Jurkat, Clone E6-1 (cell line): ENCODE measurements around the gene RABGAP1.

Source experiments
- DNase-seq: peaks from one replicate; pipeline ENCODE4 v3.0.0-alpha.2; 2011; ENCODE audit warnings: low read depth, low spot score
- H3K4me3 ChIP-seq: 2 replicates; pipeline ENCODE4 v1.5.1; 2011; ENCODE audit warnings: mild to moderate bottlenecking, low read length, control low read depth, moderate library complexity

The RABGAP1 gene

DNA sequence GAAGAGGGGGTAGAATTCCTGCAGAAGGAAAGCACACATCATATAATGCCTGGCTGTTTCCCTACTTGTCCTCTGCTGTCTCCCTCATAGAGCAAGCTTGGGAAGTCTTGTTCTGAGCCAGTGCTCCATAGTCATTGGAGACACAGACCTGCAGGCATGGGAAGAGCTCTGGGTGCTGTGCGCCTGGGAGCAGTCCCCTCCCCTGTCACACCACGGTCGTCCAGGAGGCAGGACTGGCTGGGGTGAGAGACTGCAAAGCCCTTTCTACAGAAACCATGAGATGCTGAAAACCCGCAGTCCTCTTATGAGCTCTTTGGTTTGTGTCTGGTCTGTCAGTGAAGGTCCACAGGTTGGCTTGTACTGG is 157.3 kb downstream of the RABGAP1 start:
- DNase-seq: no peak
- H3K4me3 ChIP-seq: no peak overlapping the region

DNA sequence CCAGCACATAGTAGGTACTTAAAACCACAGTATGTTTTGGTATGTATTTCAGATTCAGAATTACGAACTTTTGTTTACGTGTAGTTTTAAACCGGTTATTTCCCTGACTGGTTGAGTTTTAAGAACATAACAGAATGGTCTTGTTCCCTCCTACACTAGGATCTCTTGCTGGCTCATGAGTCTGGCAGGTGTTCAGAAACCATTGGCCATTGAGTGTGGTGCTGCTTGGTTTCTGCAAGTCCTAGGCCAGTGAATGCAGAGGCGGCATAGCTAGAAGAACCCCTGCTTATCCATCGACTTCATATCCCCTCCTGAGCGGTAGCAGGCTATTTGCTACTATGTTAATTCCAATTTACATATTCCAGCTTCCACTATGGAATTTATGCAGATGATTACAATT is 158.2 kb downstream of the RABGAP1 start:
- DNase-seq: no peak

DNA sequence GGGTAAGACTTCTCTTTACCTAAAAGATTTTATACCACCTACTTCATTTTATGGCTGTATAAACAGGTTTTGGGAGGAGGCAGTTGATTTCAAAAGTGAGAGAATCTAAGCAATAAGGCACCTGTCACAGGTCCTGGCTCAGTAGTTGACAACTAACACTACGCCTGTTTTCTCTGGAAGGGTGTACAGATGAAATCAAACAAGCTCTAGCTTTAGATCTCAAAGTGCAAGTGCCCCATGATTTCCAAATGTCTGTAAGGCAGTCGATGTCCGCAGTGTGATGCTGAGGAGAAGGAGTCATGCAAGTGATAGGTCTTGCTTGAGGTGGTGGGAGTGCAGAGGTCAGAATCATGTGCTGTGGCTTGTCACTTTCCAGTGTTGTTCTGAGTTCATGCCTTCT is 158.7 kb downstream of the RABGAP1 start:
- DNase-seq: no peak
- no peak overlapping the region for H3K4me3 ChIP-seq

More for the DNA sequence above, 158.2 kb downstream of the RABGAP1 start:
- no peak overlapping the region for H3K4me3 ChIP-seq

DNA sequence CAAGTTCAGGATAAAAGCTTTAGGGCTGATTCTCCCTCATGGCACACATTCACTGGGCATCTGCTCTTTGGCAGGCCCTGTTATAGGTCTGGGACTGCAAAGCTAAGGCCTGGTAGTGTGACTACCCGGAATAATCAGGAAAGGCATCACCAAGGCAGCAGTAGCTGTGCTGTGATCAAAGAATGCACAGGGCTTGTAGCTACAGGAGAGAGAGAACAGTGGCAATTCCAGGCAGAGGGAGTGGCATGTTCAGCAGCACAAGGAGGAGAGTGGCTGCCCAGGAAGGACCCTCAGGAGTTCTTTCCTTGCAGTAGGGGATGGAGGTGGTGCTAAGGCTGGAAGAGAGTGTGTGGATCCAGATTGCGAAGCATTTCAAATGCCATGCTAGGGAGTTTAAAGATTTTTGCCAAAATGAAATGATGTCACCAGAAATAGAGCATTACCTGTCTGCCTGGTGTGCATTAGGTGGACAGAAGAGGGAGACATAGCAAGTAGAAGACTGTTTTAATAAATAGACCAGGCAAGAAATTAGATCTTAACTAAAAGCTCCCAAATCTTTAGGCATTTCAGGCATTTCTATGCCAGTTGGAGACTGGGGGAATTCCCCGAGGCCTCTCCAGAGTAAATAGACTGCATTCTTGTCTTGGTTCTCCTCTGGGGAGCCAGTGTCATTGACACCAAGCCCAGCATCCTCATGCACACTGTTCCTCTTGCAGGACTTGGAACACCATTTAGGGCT is 161.7 kb downstream of the RABGAP1 start:
- no peak for DNase-seq
- no peak overlapping the region for H3K4me3 ChIP-seq

DNA sequence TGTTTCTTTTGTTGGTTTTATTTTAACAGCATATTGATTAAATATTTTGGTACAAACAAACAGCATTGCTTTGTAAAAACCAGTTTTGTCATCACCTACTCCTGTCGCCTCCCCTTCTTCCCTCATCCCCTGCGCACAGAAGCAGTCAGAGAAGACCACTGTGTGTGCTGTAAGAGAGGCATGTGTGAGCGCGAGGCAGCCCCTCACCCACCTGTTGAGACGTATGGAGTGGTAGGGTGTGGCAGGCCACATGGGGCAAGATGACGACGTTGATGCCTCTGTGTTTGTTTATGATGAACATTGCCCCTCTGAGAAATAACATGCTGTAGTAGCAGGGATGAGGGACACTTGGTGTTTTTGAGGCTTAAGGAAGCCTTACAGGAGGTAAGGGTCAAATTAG is 164.0 kb downstream of the RABGAP1 start:
- no peak overlapping the region for H3K4me3 ChIP-seq
- no peak for DNase-seq

DNA sequence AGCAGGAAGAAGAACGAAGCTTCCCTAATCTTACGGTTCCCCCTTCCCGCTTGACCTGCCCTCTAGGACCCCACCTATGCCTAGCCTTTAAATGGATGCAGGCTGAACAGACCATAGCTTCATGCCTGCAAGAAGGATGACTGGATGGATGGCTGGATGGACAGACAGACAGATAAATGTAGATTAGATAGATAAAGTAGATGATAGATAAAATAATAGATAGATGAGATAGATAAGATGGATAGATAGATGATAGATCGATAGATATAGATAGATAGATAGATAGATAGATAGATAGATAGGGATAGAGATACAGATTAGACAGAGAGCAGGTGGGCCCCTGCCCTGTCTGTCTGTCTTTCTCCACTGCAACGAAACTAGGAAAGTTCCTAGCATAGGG is 164.7 kb downstream of the RABGAP1 start:
- no peak for DNase-seq
- no peak overlapping the region for H3K4me3 ChIP-seq

DNA sequence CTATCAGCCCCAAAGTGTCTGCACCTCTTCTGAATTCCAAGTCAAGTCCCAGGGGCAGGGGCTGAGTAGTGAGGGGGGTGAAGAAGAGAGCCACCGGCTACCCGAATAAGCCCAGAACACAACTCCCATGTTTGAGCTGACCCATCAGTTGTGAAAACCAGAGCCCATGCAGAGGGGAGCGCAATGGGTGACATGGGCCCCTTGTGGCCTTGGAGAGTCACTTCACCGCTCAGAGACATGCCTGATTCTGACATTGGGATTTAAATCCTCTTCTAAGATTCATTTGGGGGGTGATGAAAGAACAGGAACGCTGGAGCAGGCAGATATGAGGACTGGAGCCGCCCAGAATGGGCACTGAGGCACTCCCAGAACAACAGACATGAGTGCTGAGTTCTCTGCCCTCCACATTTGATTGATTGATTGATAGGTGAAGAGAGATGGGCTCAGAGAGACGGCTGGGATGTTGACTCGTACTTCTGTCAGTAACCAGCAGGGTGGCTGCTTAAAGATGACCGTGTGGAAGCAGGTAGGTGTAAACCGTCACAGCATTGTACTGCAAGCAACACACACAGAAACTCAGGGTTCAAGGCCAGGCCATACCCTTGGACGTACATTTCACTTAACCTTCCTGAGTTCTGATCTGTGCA is 166.9 kb downstream of the RABGAP1 start:
- no peak overlapping the region for H3K4me3 ChIP-seq
- no peak for DNase-seq

DNA sequence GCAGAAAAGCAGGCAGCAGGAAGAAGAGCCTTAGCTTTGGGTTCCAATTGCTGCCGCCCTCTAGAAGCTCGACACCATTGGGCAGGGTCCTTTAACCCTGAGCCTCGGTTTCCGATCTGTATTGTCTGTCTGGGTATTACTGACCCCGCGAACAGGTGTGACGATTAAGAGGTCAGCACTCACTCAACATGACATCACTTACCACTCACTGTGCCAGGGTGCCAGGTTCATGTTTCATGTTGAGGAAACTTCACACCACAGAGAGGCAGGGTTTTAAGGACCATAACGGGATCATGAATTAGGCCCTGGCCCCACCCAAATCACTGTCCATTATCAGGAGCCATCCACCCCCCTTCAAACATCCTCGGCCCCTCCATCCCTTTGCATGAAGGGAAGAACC is 168.2 kb downstream of the RABGAP1 start:
- no peak overlapping the region for H3K4me3 ChIP-seq
- no peak for DNase-seq

DNA sequence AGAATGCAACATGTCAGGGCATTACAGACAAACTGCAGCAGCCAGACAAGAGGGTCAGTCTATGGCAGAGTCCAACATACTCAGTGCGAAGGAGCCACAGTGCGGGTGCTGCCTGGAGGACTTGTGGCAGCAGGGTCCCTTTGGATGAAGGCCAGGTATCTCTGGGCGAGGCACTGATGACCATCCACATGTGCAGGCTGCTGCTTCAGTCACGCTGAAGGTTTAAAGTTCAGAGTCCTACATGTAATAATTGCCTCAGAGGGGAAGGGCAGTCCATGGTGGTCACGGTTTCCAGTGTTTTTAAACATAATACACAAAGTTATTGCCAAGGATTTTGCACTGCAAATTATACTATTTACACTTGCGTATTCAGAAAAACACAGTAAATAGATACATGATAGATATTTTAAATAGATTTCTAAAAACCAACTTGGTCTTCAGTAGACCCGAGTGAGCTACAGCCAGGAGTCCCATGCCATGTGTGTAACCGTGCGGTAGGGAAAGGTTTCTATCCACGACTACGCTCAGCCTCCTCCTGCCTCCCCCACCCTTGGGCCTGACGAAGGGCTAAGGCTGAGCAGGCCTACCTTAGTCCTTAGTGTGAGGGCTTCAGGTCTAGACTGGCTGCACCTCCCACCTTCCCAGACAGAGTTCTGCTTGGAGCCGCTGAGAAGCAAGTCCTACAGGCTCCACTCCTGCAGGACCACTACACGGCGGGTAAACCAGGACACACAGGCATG is 168.9 kb downstream of the RABGAP1 start:
- no peak for DNase-seq
- no peak overlapping the region for H3K4me3 ChIP-seq

DNA sequence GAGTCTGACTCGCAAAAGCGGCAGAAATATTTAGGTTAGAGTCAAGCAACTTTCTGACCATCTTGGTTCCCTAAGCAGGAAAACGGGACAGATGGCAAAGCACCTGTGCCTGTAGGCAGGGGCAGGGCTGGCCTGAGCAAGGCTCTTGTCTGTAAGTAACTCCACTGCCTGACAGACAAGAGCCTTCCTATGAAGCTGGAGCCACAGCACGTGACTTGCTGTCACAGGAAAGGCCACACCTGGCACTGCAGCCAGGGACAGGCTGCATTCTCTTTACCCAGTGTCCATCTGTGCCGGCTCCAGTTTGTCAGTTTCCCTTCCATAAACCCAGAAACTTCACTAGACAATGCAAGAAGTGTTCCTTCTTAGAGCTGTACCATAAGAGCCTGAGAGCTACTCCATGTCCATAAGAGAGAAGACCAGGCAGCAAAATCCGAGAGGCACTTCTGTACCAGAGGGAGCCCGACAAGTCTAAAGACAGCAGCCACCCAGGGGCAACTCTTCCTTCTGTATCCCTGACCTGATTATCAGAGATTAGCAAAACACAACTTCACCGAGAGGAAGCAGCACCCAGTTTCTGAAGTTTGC is 170.7 kb downstream of the RABGAP1 start:
- no peak overlapping the region for H3K4me3 ChIP-seq
- DNase-seq: no peak

DNA sequence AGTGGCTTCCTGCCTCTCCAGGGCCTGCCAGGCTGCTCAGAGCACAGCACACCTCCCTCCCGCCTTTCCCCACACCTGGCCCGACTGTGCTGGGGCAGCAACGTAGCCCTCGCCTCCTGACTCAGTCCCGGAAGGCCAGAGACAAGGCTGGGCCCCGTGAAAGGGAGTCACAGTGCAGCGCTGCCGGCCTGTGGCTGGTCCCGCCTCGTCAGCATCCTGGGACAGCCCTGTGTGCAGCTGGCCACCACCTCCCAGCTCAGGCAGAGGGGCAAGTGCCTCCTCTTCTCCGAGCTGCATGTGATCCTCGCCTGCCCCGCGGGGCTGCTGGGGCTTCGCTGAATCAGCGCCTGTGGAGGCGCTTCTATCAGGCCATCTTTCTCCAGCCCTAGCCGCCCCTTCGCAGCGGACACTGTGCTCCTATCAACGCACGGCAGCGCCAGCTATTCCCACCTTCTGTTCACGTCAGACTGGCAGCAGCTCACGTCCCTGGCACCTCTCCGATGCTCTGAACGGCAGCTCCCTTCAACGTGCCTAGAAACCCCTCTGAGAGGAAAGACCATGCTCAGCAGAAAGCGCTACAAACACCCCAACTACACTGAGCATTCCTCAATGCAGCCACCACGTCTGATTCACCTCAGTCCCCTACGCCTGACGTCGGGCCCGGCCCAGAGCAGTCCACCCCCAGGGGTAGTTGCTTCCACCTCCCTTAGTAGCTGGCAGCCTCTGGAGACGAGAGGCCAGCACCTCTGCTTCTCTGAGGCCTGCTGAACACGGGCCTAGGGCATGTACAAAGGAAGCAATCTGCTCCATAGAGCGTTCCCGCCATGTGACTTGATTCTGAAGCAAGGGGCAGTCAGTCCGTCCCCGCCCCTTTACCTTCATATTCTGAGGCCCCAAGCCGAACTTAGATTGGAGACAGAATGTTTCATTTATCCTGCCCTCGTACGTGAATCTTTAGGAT is 171.5 kb downstream of the RABGAP1 start:
- no peak for DNase-seq

DNA sequence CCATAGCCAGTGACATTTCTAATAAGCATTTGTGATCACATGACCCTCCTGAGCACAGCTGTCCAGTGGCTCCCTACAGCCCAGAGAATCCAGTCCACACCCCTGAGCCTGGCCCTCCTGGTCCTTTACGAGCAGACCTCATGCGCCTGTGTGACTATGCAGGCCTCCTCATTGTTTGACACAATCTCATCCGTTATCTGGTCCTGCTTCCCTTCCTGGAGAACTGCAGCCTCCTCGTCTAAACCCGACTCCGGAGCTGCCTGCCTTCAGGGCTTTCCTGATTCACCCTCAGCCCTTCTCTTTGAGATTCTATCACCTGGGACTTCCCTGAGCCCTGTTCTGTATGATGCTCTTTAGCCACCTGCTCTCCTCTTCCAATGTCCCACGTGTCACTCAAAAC is 172.4 kb downstream of the RABGAP1 start:
- DNase-seq: no peak
- no peak overlapping the region for H3K4me3 ChIP-seq

More for the DNA sequence above, 171.5 kb downstream of the RABGAP1 start:
- H3K4me3 ChIP-seq: no peak overlapping the region

DNA sequence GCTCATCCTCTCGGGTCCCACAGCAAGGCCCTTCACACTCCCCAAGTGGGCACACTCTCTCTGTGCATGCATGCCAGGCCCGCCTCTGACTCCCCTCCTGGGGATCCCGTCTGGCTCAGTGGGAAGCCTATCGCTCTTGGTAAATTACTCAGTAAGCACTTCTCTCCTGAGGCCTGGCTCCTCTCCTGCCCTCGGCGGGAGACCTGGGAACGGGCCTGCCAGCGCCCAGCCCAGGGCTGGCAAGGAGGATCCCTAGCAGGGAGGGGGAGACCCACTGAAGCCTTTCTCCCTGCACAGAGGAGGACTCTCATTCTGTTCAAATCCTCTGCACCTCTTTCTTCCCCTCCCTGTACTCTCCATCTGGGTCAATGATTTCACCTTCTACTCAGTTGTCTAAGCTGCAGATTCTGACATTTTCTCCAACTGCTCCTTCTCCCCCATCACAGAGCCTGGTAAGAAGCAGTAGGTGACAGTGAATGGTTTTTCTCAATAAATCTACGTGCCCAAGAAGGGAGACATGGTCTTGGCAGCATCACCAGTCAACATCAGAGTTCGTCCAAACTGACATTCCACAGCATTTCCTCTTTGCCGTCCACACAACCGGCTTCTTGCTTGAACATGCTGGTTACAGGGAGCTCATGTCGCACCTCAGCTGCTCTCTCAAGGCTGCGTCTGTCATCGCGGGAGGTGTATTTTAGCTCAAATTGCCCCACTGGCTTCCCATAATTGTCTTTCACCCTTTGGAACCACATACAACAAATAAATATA is 174.5 kb downstream of the RABGAP1 start:
- H3K4me3 ChIP-seq: no peak overlapping the region
- DNase-seq: no peak

DNA sequence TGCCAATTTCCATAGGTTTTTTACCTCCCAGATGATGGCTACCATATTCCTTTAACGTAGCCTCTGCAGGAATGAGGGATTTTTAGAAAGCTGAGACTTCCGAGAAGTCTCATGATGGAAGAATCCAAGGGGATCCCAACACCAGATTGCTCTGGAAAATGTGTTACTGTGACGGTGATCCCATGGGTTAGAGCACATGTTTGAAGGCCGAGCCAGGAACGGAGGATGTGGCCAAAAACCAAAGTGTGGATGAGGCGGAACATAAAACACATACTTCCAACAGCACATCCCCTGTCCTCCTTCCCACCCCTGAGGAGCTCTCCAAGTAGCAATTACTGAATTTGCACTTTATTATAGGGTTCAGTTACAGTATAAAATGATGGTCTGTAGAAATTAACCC is 175.2 kb downstream of the RABGAP1 start:
- no peak overlapping the region for H3K4me3 ChIP-seq
- DNase-seq: no peak

DNA sequence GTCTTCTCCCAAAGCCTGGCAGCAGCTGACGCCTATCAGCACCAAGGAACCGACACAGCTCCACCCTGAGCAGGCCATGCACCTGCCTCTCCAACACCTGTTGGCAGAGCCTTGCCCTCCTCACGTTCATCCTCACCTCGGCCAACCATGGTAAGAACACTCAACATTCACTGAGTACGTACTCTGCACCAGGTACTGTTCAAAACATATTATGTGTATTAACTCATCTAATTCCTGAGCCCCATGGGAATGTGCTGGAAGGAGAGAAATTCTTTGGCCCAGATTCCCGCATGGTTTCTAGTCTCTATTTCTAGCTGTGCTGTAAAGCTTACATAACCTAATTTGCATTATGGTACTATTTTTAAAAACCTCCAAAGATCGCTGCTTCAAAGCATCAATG is 178.7 kb downstream of the RABGAP1 start:
- no peak overlapping the region for H3K4me3 ChIP-seq
- no peak for DNase-seq

DNA sequence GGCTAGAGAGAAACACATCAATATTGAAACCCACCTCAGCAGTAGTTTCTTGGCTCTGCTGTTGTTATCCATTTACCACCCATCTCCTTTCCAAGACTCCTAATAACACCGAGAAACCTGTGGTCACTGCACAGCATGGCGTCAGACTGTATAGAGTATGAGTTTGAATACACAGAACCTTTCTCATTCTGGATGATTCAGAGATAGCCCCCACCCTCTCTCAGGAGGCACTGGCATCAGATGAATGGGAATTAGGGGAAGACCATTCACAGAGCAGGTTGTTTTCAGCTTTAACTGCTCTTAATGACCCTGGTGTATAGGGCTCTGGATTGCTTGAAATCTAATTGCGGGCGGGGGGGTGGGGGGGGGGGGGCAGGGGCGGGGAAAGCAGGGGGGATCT is 179.3 kb downstream of the RABGAP1 start:
- no peak overlapping the region for H3K4me3 ChIP-seq
- no peak for DNase-seq

DNA sequence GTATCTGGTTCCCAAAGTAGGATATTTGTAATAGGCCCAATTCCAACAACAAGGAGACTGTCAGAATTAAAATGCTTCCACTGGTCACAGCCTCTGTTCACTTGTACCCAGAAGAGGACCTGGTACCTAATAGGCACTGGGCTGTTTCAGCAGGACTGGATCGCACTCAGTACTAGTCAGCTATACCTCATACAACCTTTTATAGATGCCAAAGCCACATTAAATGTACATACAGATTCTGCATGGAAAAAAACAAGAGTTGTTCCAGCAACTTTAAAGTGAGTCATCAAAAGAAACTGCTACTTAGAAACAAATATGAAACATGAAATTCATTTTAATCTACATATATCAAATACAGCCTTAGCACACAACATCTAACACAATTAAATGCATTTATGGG is 180.1 kb downstream of the RABGAP1 start:
- H3K4me3 ChIP-seq: no peak overlapping the region
- no peak for DNase-seq

DNA sequence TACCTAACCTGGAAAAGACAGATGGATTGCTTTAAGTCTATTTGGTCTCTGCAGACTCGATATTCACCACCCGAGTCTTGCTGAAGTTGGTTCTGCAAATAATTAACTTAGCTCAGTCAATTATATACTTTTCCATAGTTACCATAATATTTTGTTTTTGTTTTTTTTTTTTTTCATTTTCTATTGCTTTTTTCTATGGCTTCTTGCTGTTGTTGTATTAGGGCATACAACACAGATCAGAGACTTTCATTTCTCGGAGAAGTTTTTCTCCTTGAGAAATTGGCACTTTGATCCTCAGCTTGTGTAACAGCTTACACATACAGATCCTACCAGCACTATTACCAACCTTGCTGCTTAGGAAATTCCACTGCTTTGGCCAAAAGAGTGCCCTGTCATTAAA is 180.6 kb downstream of the RABGAP1 start:
- no peak overlapping the region for H3K4me3 ChIP-seq
- DNase-seq: no peak
